HG02840 (cell line): ENCODE data around the gene CMTR1.
"Not testable (repeated sequence)": the region's sequence is repeated elsewhere in the genome, so short reads cannot be mapped to it uniquely, and the experiment has no call there.

Source experiments
- ATAC-seq: cut with Tn5 transposase; IDR thresholded peaks from one replicate; pipeline ENCODE4 v1.9.1; 2021; ENCODE audit warnings: mild to moderate bottlenecking, moderate library complexity, moderate number of reproducible peaks; ENCODE audit not compliant: unreplicated experiment, low FRiP score

The CMTR1 gene

GRCh38 chr6:37432590-37432915, 468 bp upstream of the CMTR1 start:
- ATAC-seq, result peak; percentile 7

- ATAC-seq, result peak; percentile 29
Measured at GRCh38 chr6:37433657-37434271, 743 bp downstream of the CMTR1 start.

GRCh38 chr6:37435373-37435772, 2.4 kb downstream of the CMTR1 start:
- no peak for ATAC-seq

GRCh38 chr6:37435816-37436215, 2.8 kb downstream of the CMTR1 start:
- no peak for ATAC-seq

GRCh38 chr6:37438930-37439329, 5.9 kb downstream of the CMTR1 start:
- no peak for ATAC-seq

GRCh38 chr6:37441651-37442050, 8.6 kb downstream of the CMTR1 start:
- no peak for ATAC-seq

GRCh38 chr6:37442416-37443215, 9.6 kb downstream of the CMTR1 start:
- no peak for ATAC-seq

GRCh38 chr6:37443216-37443542, 10.2 kb downstream of the CMTR1 start:
- ATAC-seq, result not testable (repeated sequence)

- no peak for ATAC-seq
Measured at GRCh38 chr6:37449984-37450383, 17.0 kb downstream of the CMTR1 start.

GRCh38 chr6:37451441-37452193, 18.6 kb downstream of the CMTR1 start:
- ATAC-seq, result no peak

- ATAC-seq, result no peak
Measured at GRCh38 chr6:37452522-37452921, 19.5 kb downstream of the CMTR1 start.

- no peak for ATAC-seq
Measured at GRCh38 chr6:37454420-37455140, 21.6 kb downstream of the CMTR1 start.

- ATAC-seq, result no peak
Measured at GRCh38 chr6:37456126-37456525, 23.1 kb downstream of the CMTR1 start.

- no peak for ATAC-seq
Measured at GRCh38 chr6:37456816-37457560, 24.0 kb downstream of the CMTR1 start.

- no peak for ATAC-seq
Measured at GRCh38 chr6:37459981-37460800, 27.2 kb downstream of the CMTR1 start.

GRCh38 chr6:37460805-37461204, 27.8 kb downstream of the CMTR1 start:
- ATAC-seq, result no peak

GRCh38 chr6:37463110-37463509, 30.1 kb downstream of the CMTR1 start:
- ATAC-seq, result no peak

GRCh38 chr6:37467718-37468117, 34.7 kb downstream of the CMTR1 start:
- ATAC-seq, result no peak

GRCh38 chr6:37473364-37474095, 40.5 kb downstream of the CMTR1 start:
- ATAC-seq, result no peak
